ENCODE measurements around the gene MLLT3. TPM values are rescaled to one million over a fixed set of nuclear protein-coding genes. Genes with fewer than 3 reads are reported as not detected.
"Not testable (repeated sequence)": the region's sequence is repeated elsewhere in the genome, so short reads cannot be mapped to it uniquely, and the experiment has no call there.

MLLT3 gene
- total RNA-seq, 2 donors from 2014 or later, result 8.1 to 9.6 TPM

GRCh38 chr9:20592673-20593072 lies 29.6 kb downstream of the MLLT3 start:
- Histone ChIP-seq H3K27me3 (replicated peaks; ENCODE audit: insufficient read depth) (no peaks in the 10 kb centered on the region), H3K4me3 (no peak overlapping the region), H3K36me3 (no peaks in the 10 kb centered on the region), H3K9me3 (no peaks in the 10 kb centered on the region), H3K27ac (no peak overlapping the region), H3K4me1 (ENCODE audit: control insufficient read depth in 1 of 2, low read depth in 2 of 2) (peaks cover 5 to 13% of the 10 kb centered on the region in 2 donors)
- ATAC-seq (ENCODE audit: insufficient number of reproducible peaks, low FRiP score, low read depth), result no peak
- no peak for TF ChIP-seq CTCF (IDR thresholded peaks at IDR 0.05)
- DNase-seq (ENCODE audit: low spot score), result no peak

- no peaks in the 10 kb centered on the region for H3K27me3 ChIP-seq (replicated peaks; ENCODE audit: insufficient read depth)
- H3K9me3 ChIP-seq, result no peaks in the 10 kb centered on the region
- DNase-seq (ENCODE audit: low spot score) (no peak), ATAC-seq (ENCODE audit: insufficient number of reproducible peaks, low FRiP score, low read depth) (no peak)
- peaks cover 5 to 13% of the 10 kb centered on the region in 2 donors for H3K4me1 ChIP-seq (ENCODE audit: control insufficient read depth in 1 of 2, low read depth in 2 of 2)
- no peak overlapping the region for H3K27ac ChIP-seq
- TF ChIP-seq CTCF (IDR thresholded peaks at IDR 0.05), result no peak
- H3K36me3 ChIP-seq, result no peaks in the 10 kb centered on the region
- no peak overlapping the region for H3K4me3 ChIP-seq
Measured at GRCh38 chr9:20591223-20591622, 31.1 kb downstream of the MLLT3 start.

- DNase-seq (ENCODE audit: low spot score), result no peak
- Histone ChIP-seq H3K4me1 (ENCODE audit: control insufficient read depth in 1 of 2, low read depth in 2 of 2) (no peaks in the 10 kb centered on the region), H3K4me3 (no peak overlapping the region), H3K27me3 (replicated peaks; ENCODE audit: insufficient read depth) (no peaks in the 10 kb centered on the region), H3K36me3 (no peaks in the 10 kb centered on the region), H3K27ac (no peak overlapping the region), H3K9me3 (no peaks in the 10 kb centered on the region)
- ATAC-seq (ENCODE audit: insufficient number of reproducible peaks, low FRiP score, low read depth), result no peak
- no peak for TF ChIP-seq CTCF (IDR thresholded peaks at IDR 0.05)
Measured at GRCh38 chr9:20584968-20585643, 37.2 kb downstream of the MLLT3 start.

- DNase-seq (ENCODE audit: low spot score); H3K4me1 ChIP-seq (ENCODE audit: control insufficient read depth in 1 of 2, low read depth in 2 of 2); H3K9me3 ChIP-seq; H3K27ac ChIP-seq; H3K36me3 ChIP-seq; H3K27me3 ChIP-seq (replicated peaks; ENCODE audit: insufficient read depth); ATAC-seq (ENCODE audit: insufficient number of reproducible peaks, low FRiP score, low read depth); H3K4me3 ChIP-seq: not testable (repeated sequence)
Measured at GRCh38 chr9:20583088-20583487, 39.2 kb downstream of the MLLT3 start.

- DNase-seq (ENCODE audit: low spot score) (no peak), ATAC-seq (ENCODE audit: insufficient number of reproducible peaks, low FRiP score, low read depth) (no peak)
- Histone ChIP-seq H3K36me3 (no peaks in the 10 kb centered on the region), H3K4me3 (no peak overlapping the region), H3K4me1 (ENCODE audit: control insufficient read depth in 1 of 2, low read depth in 2 of 2) (no peaks in the 10 kb centered on the region), H3K27me3 (replicated peaks; ENCODE audit: insufficient read depth) (no peaks in the 10 kb centered on the region), H3K9me3 (no peaks in the 10 kb centered on the region), H3K27ac (no peak overlapping the region)
- TF ChIP-seq CTCF (IDR thresholded peaks at IDR 0.05), result no peak
Measured at GRCh38 chr9:20582150-20582549, 40.1 kb downstream of the MLLT3 start.

GRCh38 chr9:20580673-20581072 lies 41.6 kb downstream of the MLLT3 start:
- no peak overlapping the region for H3K27ac ChIP-seq
- no peaks in the 10 kb centered on the region for H3K27me3 ChIP-seq (replicated peaks; ENCODE audit: insufficient read depth)
- H3K36me3 ChIP-seq, result no peaks in the 10 kb centered on the region
- H3K9me3 ChIP-seq, result peaks cover 4% of the 10 kb centered on the region
- no peak overlapping the region for H3K4me3 ChIP-seq
- DNase-seq (ENCODE audit: low spot score) (no peak), ATAC-seq (ENCODE audit: insufficient number of reproducible peaks, low FRiP score, low read depth) (no peak)
- H3K4me1 ChIP-seq (ENCODE audit: control insufficient read depth in 1 of 2, low read depth in 2 of 2), result no peaks in the 10 kb centered on the region
- TF ChIP-seq CTCF (IDR thresholded peaks at IDR 0.05), result no peak
